HepG2 (cell line): Measurements from ENCODE around the gene ARHGDIA. TPM values are rescaled to one million over a fixed set of nuclear protein-coding genes. Genes with fewer than 3 reads are reported as not detected.

Source experiments
- ATAC-seq: fragments of 200-7000 bp; cut with Tn5 transposase; 3 replicates; pipeline ENCODE4 v1.9.1; 2020; ENCODE audit warnings: mild to moderate bottlenecking, moderate library complexity
- BruUV-seq: library from RNA; stranded (reverse); fragments of 400-500 nt; replicated peaks from 2 replicates; lab custom pipeline; 2021; lab: Mats Ljungman, UMichigan
- CTCF ChIA-PET: fragments of 300-600 bp; formaldehyde crosslinking; extraction: SDS; loops from one replicate; lab custom pipeline; 2021; ENCODE audit warnings: low total read pairs, inconsistent platforms, low intra/inter-chr PET ratio; lab: Yijun Ruan, JAX
- POLR2A ChIA-PET: fragments of 350-600 bp; sonication (Branson Sonifier 250); formaldehyde crosslinking; loops from one replicate; lab custom pipeline; 2020; ENCODE audit warnings: antibody characterized with exemption, inconsistent platforms; lab: Yijun Ruan, JAX
- DNase-seq: peaks from one replicate; pipeline ENCODE4 v3.0.0-alpha.2; 2015; ENCODE audit warnings: low spot score
- FAIRE-seq: peaks from 3 replicates; lab custom pipeline; 2011; peaks lifted over from hg19 to GRCh38; lab: Jason Lieb, UNC
- H2AFZ ChIP-seq: one replicate; pipeline ENCODE4 v1.6.1; 2011; ENCODE audit warnings: low read length, inconsistent platforms
- H3K27ac ChIP-seq: fragments of 300-600 bp; 3 replicates; pipeline ENCODE4 v1.8.0; 2011; ENCODE audit warnings: mixed run types, mild to moderate bottlenecking, mixed read lengths, low read length, inconsistent platforms; ENCODE audit not compliant: insufficient read depth; ENCODE audit errors: extremely low read length
- H3K27me3 ChIP-seq, 2 experiments: fragments of 200-600 bp in 1 of 2; 2 replicates in 1 of 2; 3 replicates in 1 of 2; pipeline versions ENCODE4 v1.6.0 to v1.8.0; 2011; ENCODE audit warnings: low read length in 2 of 2, mild to moderate bottlenecking in 2 of 2, moderate library complexity in 2 of 2, inconsistent platforms in 1 of 2; ENCODE audit not compliant: insufficient read depth in 2 of 2, control insufficient read depth in 1 of 2
- H3K36me3 ChIP-seq, 2 experiments: fragments of 200-600 bp in 1 of 2; replicated peaks in 1 of 2; 2 replicates in 1 of 2; 3 replicates in 1 of 2; pipeline versions ENCODE4 v1.5.1 to v1.8.0; 2011; ENCODE audit warnings: low read length in 2 of 2, inconsistent platforms in 1 of 2; ENCODE audit not compliant: insufficient read depth in 2 of 2, control insufficient read depth in 1 of 2
- H3K4me1 ChIP-seq: 2 replicates; pipeline ENCODE4 v1.5.1; 2012; ENCODE audit warnings: low read length, inconsistent platforms; ENCODE audit not compliant: insufficient read depth
- H3K4me2 ChIP-seq: 2 replicates; pipeline ENCODE4 v1.6.0; 2011; ENCODE audit warnings: low read depth, low read length, inconsistent platforms
- H3K4me3 ChIP-seq, 3 experiments: fragments of 200-600 bp in 1 of 3; sonication (generic), shearing (Covaris generic) in 1 of 3; replicated peaks in 1 of 3; 2 replicates each; pipeline ENCODE4 v1.5.1; 2011 to 2016; ENCODE audit warnings: low read length in 3 of 3, inconsistent platforms in 2 of 3, low read depth in 2 of 3, mild to moderate bottlenecking in 2 of 3, control low read depth in 1 of 3, mixed read lengths in 1 of 3; ENCODE audit not compliant: insufficient read depth in 1 of 3
- H3K79me2 ChIP-seq: one replicate; pipeline ENCODE4 v1.6.1; 2011; ENCODE audit warnings: low read length, inconsistent platforms; ENCODE audit not compliant: insufficient read depth
- H3K9ac ChIP-seq: 2 replicates; pipeline ENCODE4 v1.6.0; 2011; ENCODE audit warnings: mild to moderate bottlenecking, low read depth, low read length, inconsistent platforms; ENCODE audit not compliant: insufficient read depth
- H3K9me3 ChIP-seq: 2 replicates; pipeline ENCODE4 v1.5.1; 2012; ENCODE audit warnings: mild to moderate bottlenecking, low read length
- H4K20me1 ChIP-seq: 2 replicates; pipeline ENCODE4 v1.6.0; 2011; ENCODE audit warnings: inconsistent platforms, mild to moderate bottlenecking, low read length, moderate library complexity; ENCODE audit not compliant: insufficient read depth
- CCAR2 ChIP-seq: fragments of 200-400 bp; formaldehyde crosslinking; optimal IDR thresholded peaks from 2 replicates; pipeline ENCODE3; 2018; ENCODE audit warnings: low read depth, mild to moderate bottlenecking, low read length, moderate library complexity
- ETV5 ChIP-seq: IDR thresholded peaks from 2 replicates; pipeline ENCODE4 v1.6.1; 2018; ENCODE audit warnings: missing biosample characterization, missing genetic modification reagents, inconsistent platforms, borderline replicate concordance
- HOXA5 ChIP-seq: sonication (generic); formaldehyde crosslinking; IDR thresholded peaks from 2 replicates; pipeline ENCODE4 v1.4.0; 2020; ENCODE audit warnings: missing genetic modification reagents
- JUN ChIP-seq: sonication (generic); formaldehyde crosslinking; IDR thresholded peaks from 2 replicates; pipeline ENCODE4 v1.4.0; 2020; ENCODE audit warnings: mild to moderate bottlenecking, missing genetic modification reagents
- REL ChIP-seq: sonication (generic); formaldehyde crosslinking; conservative IDR thresholded peaks from 2 replicates; pipeline ENCODE4 v1.8.0; 2022; ENCODE audit warnings: mild to moderate bottlenecking, missing genetic modification reagents, moderate library complexity
- SP5 ChIP-seq: IDR thresholded peaks from 2 replicates; pipeline ENCODE4 v1.6.1; 2016; ENCODE audit warnings: low read depth, borderline replicate concordance
- TBX2 ChIP-seq: sonication (generic); formaldehyde crosslinking; IDR thresholded peaks from 2 replicates; pipeline ENCODE4 v1.5.0; 2020; ENCODE audit warnings: missing genetic modification reagents, mild to moderate bottlenecking, borderline replicate concordance
- ZNF17 ChIP-seq: sonication (generic); formaldehyde crosslinking; IDR thresholded peaks from 2 replicates; pipeline ENCODE4 v1.5.0; 2020; ENCODE audit warnings: mild to moderate bottlenecking, missing genetic modification reagents
- ZNF331 ChIP-seq: sonication (generic); formaldehyde crosslinking; IDR thresholded peaks from 2 replicates; pipeline ENCODE4 v1.4.0; 2020; ENCODE audit warnings: missing genetic modification reagents
- ZNF567 ChIP-seq: sonication (generic); formaldehyde crosslinking; IDR thresholded peaks from 2 replicates; pipeline ENCODE4 v1.8.1; 2023; ENCODE audit warnings: mild to moderate bottlenecking, missing genetic modification reagents, borderline replicate concordance
- ZNF670 ChIP-seq: sonication (generic); formaldehyde crosslinking; IDR thresholded peaks from 2 replicates; pipeline ENCODE4 v1.8.0; 2022; ENCODE audit warnings: mild to moderate bottlenecking, missing genetic modification reagents, borderline replicate concordance
- ZNF75D ChIP-seq: sonication (generic); formaldehyde crosslinking; IDR thresholded peaks from 2 replicates; pipeline ENCODE4 v1.8.1; 2023; ENCODE audit warnings: missing genetic modification reagents, mild to moderate bottlenecking, borderline replicate concordance
- WGBS: methylation state at CpG from one replicate; pipeline ENCODE4 v1.1.6; 2017; ENCODE audit warnings: low lambda C conversion rate; 5-methylcytosine and 5-hydroxymethylcytosine counted together
- in situ Hi-C: cut with HindIII; loops from 2 replicates; pipeline ENCODE4 v1.10.0; 2017; ENCODE audit warnings: low pct_unique_long_range_greater_than_20kb; ENCODE audit not compliant: extremely low pct_ligation_motif_present
- intact Hi-C: fragments of 100-400 bp; cut with micrococcal nuclease; formaldehyde crosslinking; loops from one replicate; pipeline ENCODE4 v1.10.0; 2022; ENCODE audit not compliant: unreplicated experiment
- polyA plus RNA-seq, 8 experiments: library from polyadenylated mRNA; depleted of rRNA in 3 of 8; stranded (reverse) in 7 of 8; unstranded in 1 of 8; fragments of >200 nt; fragmentation: Illumina TruSeq in 4 of 8; extraction: Trizol in 4 of 8; gene quantifications; 2 replicates each; pipeline versions ENCODE4 v1.2.1 to v1.2.3, GENCODE V29; 2011 to 2016; ENCODE audit warnings: low read depth in 4 of 8, missing spikeins in 1 of 8, mixed read lengths in 1 of 8; ENCODE audit not compliant: insufficient read depth in 1 of 8
- total RNA-seq, 5 experiments: library from RNA; depleted of rRNA; stranded (reverse); fragments of >200 nt; fragmentation: Illumina TruSeq; extraction: Trizol; gene quantifications; 2 replicates each; pipeline ENCODE4 v1.2.3, GENCODE V29; 2016; ENCODE audit warnings: low read depth in 1 of 5
- TF ChIP-seq, protein P1 (sequence below): sonication (generic); formaldehyde crosslinking; IDR thresholded peaks from 2 replicates; pipeline ENCODE4 v1.4.0; 2020; ENCODE audit warnings: low read depth, missing genetic modification reagents
- TF ChIP-seq, protein P2 (sequence below): sonication (generic); formaldehyde crosslinking; IDR thresholded peaks from 2 replicates; pipeline ENCODE4 v1.4.0; 2020; ENCODE audit warnings: mild to moderate bottlenecking, missing genetic modification reagents

ARHGDIA gene
- total and polyA plus RNA-seq, 2 of the 13 experiments (the other 11 are each of a cell fraction or from before 2014, with no cell fraction given): 40.0 to 64.0 TPM

DNA sequence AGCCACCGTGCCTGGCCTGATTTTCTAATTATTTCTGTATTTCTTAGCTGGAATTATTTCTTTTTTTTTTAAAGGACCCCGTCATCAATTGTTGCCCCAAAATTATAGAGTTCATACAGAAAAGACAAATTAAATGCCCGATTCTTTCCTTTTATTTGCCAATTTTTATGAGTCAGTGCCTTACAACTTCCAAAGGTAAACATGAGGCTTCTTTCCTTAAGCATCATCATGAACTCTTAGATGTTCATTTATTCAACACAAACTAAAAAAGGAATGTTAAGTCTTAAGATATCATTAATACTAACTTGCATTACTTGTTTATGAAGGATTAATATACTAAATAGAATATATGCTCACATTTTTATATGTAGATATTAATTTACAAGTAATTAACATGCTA is 7.2 kb upstream of the ARHGDIA start:
- DNase-seq (no peak), ATAC-seq (no peak)
- POLR2A ChIA-PET: no interaction called here

DNA sequence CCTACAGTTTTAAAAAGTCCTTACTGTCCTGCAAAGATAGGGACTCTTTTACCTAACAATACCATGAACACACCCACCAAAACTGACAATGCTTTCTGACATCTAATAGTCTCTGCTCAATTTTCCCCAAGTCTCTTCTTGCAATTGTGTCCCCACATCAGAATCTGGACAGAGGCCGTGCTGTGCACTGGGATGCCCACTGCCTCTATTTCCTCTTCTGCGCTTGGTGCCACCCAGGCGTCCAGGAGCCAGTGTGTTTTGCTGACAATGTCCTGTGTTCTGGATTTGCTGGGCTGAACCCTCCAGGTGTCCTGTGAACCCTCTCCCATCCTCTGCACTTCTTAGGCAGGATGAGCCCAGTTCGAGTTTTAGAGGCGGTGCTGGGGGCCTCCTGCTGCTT is 6.4 kb upstream of the ARHGDIA start:
- no peak for FAIRE-seq
- 97% methylated on average over 5 of the region's 5 CpGs for WGBS

More for the DNA sequence above, 7.2 kb upstream of the ARHGDIA start:
- H2AFZ ChIP-seq: no peak overlapping the region
- no peak overlapping the region for H3K4me3 ChIP-seq
- no peak overlapping the region for H3K9ac ChIP-seq
- no peaks in the 10 kb centered on the region for H3K4me1 ChIP-seq
- WGBS: 95% methylated on average over 3 of the region's 3 CpGs
- H3K9me3 ChIP-seq: no peaks in the 10 kb centered on the region
- FAIRE-seq: no peak
- no peaks in the 10 kb centered on the region for H4K20me1 ChIP-seq
- H3K27me3 ChIP-seq: no peaks in the 10 kb centered on the region
- peaks cover 4 to 29% of the 10 kb centered on the region in 2 experiments; a peak in 4 of 5 replicates for H3K36me3 ChIP-seq
- TF ChIP-seq HOXA5 (CRISPR knock-in tag) (no peak), ZNF331 (CRISPR knock-in tag) (no peak)
- TF ChIP-seq, protein P1, sequence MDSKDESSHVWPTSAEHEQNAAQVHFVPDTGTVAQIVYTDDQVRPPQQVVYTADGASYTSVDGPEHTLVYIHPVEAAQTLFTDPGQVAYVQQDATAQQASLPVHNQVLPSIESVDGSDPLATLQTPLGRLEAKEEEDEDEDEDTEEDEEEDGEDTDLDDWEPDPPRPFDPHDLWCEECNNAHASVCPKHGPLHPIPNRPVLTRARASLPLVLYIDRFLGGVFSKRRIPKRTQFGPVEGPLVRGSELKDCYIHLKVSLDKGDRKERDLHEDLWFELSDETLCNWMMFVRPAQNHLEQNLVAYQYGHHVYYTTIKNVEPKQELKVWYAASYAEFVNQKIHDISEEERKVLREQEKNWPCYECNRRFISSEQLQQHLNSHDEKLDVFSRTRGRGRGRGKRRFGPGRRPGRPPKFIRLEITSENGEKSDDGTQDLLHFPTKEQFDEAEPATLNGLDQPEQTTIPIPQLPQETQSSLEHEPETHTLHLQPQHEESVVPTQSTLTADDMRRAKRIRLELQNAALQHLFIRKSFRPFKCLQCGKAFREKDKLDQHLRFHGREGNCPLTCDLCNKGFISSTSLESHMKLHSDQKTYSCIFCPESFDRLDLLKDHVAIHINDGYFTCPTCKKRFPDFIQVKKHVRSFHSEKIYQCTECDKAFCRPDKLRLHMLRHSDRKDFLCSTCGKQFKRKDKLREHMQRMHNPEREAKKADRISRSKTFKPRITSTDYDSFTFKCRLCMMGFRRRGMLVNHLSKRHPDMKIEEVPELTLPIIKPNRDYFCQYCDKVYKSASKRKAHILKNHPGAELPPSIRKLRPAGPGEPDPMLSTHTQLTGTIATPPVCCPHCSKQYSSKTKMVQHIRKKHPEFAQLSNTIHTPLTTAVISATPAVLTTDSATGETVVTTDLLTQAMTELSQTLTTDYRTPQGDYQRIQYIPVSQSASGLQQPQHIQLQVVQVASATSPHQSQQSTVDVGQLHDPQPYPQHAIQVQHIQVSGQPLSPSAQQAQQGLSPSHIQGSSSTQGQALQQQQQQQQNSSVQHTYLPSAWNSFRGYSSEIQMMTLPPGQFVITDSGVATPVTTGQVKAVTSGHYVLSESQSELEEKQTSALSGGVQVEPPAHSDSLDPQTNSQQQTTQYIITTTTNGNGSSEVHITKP (CRISPR knock-in tag): no peak
- H3K4me2 ChIP-seq: no peak overlapping the region
- intact Hi-C loops (no loop called here), in situ Hi-C loops (no loop called here)
- no peaks in the 10 kb centered on the region for H3K79me2 ChIP-seq
- CTCF ChIA-PET: no interaction called here
- no peak overlapping the region for H3K27ac ChIP-seq
- BruUV-seq: no TSS peak

More for the DNA sequence above, 6.4 kb upstream of the ARHGDIA start:
- Histone ChIP-seq H3K79me2 (no peaks in the 10 kb centered on the region), H3K4me2 (no peak overlapping the region), H2AFZ (no peak overlapping the region), H3K36me3 (peaks cover 4 to 26% of the 10 kb centered on the region in 2 experiments; a peak in 4 of 5 replicates), H4K20me1 (no peaks in the 10 kb centered on the region), H3K27me3 (no peaks in the 10 kb centered on the region), H3K9me3 (no peaks in the 10 kb centered on the region), H3K4me3 (no peak overlapping the region), H3K4me1 (peaks cover 4% of the 10 kb centered on the region), H3K27ac (no peak overlapping the region), H3K9ac (no peak overlapping the region)
- no peak for DNase-seq
- in situ Hi-C loops: no loop called here
- ChIA-PET CTCF (no interaction called here), POLR2A (no interaction called here)
- intact Hi-C loops: no loop called here
- TF ChIP-seq CCAR2 (no peak), SP5 (CRISPR knock-in tag) (no peak), REL (CRISPR knock-in tag) (no peak), ZNF670 (no peak), ETV5 (CRISPR knock-in tag) (no peak), TBX2 (CRISPR knock-in tag) (no peak), ZNF75D (CRISPR knock-in tag) (no peak), ZNF17 (CRISPR knock-in tag) (no peak), ZNF567 (CRISPR knock-in tag) (no peak), JUN (no peak)
- TF ChIP-seq, protein P2, sequence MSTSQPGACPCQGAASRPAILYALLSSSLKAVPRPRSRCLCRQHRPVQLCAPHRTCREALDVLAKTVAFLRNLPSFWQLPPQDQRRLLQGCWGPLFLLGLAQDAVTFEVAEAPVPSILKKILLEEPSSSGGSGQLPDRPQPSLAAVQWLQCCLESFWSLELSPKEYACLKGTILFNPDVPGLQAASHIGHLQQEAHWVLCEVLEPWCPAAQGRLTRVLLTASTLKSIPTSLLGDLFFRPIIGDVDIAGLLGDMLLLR (CRISPR knock-in tag): no peak
- no peak for ATAC-seq
- no TSS peak for BruUV-seq
